Testis (tissue), 2 donors: Measurements from ENCODE around the gene KCNG2.

Source experiments
- CTCF ChIP-seq, 3 experiments: fragments of 450-650 bp in 2 of 3; fragments of 200-600 bp in 1 of 3; sonication (generic) in 1 of 3; IDR thresholded peaks; one replicate each; pipeline ENCODE4 v1.5.1; 2016 to 2019; ENCODE audit warnings: antibody characterized with exemption in 3 of 3, mild to moderate bottlenecking in 2 of 3, moderate library complexity in 1 of 3
- POLR2A ChIP-seq: fragments of 450-650 bp; IDR thresholded peaks from one replicate; pipeline ENCODE4 v1.6.1; 2017; ENCODE audit warnings: antibody characterized with exemption, mild to moderate bottlenecking, moderate library complexity

GRCh38 chr18:79853303-79853992, 55.7 kb downstream of the KCNG2 start:
- TF ChIP-seq CTCF (IDR thresholded peaks at IDR 0.05) (no peak), POLR2A (no peak)
